ENCODE data around the gene PKDCC. TPM values are rescaled to one million over a fixed set of nuclear protein-coding genes. Genes with fewer than 3 reads are reported as not detected.
"Not testable (repeated sequence)": the region's sequence is repeated elsewhere in the genome, so short reads cannot be mapped to it uniquely, and the experiment has no call there.

The PKDCC gene
- total RNA-seq, 1 donor from 2014 or later: not detected

GRCh38 chr2:42013409-42013808, 34.4 kb upstream of the PKDCC start:
- DNase-seq (ENCODE audit: low spot score): no peak
- no peaks in the 10 kb centered on the region for H3K36me3 Mint-ChIP-seq (ENCODE audit: low read depth)
- peaks cover 5% of the 10 kb centered on the region for H3K27me3 Mint-ChIP-seq (ENCODE audit: insufficient read depth)
- intact Hi-C loops (cut with micrococcal nuclease): no loop called here
- H3K4me1 Mint-ChIP-seq (ENCODE audit: low read depth): peaks cover 6% of the 10 kb centered on the region
- no peak overlapping the region for H3K4me3 Mint-ChIP-seq
- H3K9me3 Mint-ChIP-seq: no peaks in the 10 kb centered on the region
- no peak overlapping the region for H3K27ac Mint-ChIP-seq

GRCh38 chr2:42021464-42021863, 26.4 kb upstream of the PKDCC start:
- no peaks in the 10 kb centered on the region for H3K36me3 Mint-ChIP-seq (ENCODE audit: low read depth)
- peaks cover 11% of the 10 kb centered on the region for H3K27me3 Mint-ChIP-seq (ENCODE audit: insufficient read depth)
- no peaks in the 10 kb centered on the region for H3K4me1 Mint-ChIP-seq (ENCODE audit: low read depth)
- no peaks in the 10 kb centered on the region for H3K9me3 Mint-ChIP-seq
- DNase-seq (ENCODE audit: low spot score): no peak
- no peak overlapping the region for H3K4me3 Mint-ChIP-seq
- H3K27ac Mint-ChIP-seq: no peak overlapping the region
- intact Hi-C loops (cut with micrococcal nuclease): no loop called here

GRCh38 chr2:42025151-42025582, 22.7 kb upstream of the PKDCC start:
- Mint-ChIP-seq H3K36me3 (ENCODE audit: low read depth) (no peaks in the 10 kb centered on the region), H3K9me3 (no peaks in the 10 kb centered on the region), H3K27ac (no peak overlapping the region), H3K4me1 (ENCODE audit: low read depth) (no peaks in the 10 kb centered on the region), H3K27me3 (ENCODE audit: insufficient read depth) (peaks cover 16% of the 10 kb centered on the region), H3K4me3 (no peak overlapping the region)
- DNase-seq (ENCODE audit: low spot score): no peak
- intact Hi-C loops (cut with micrococcal nuclease): no loop called here

- no peak overlapping the region for H3K27ac Mint-ChIP-seq
- no peak for DNase-seq (ENCODE audit: low spot score)
- peaks cover 16% of the 10 kb centered on the region for H3K27me3 Mint-ChIP-seq (ENCODE audit: insufficient read depth)
- H3K4me3 Mint-ChIP-seq: no peak overlapping the region
- no peaks in the 10 kb centered on the region for H3K9me3 Mint-ChIP-seq
- no peaks in the 10 kb centered on the region for H3K4me1 Mint-ChIP-seq (ENCODE audit: low read depth)
- no peaks in the 10 kb centered on the region for H3K36me3 Mint-ChIP-seq (ENCODE audit: low read depth)
- intact Hi-C loops (cut with micrococcal nuclease): no loop called here
Observed at GRCh38 chr2:42026272-42026671, 21.5 kb upstream of the PKDCC start.

GRCh38 chr2:42028571-42029148, 19.2 kb upstream of the PKDCC start:
- no peak overlapping the region for H3K27ac Mint-ChIP-seq
- H3K27me3 Mint-ChIP-seq (ENCODE audit: insufficient read depth): peaks cover 10% of the 10 kb centered on the region
- no peak for DNase-seq (ENCODE audit: low spot score)
- H3K36me3 Mint-ChIP-seq (ENCODE audit: low read depth): no peaks in the 10 kb centered on the region
- H3K4me1 Mint-ChIP-seq (ENCODE audit: low read depth): no peaks in the 10 kb centered on the region
- intact Hi-C loops (cut with micrococcal nuclease): no loop called here
- no peak overlapping the region for H3K4me3 Mint-ChIP-seq
- H3K9me3 Mint-ChIP-seq: no peaks in the 10 kb centered on the region

GRCh38 chr2:42029171-42029570, 18.6 kb upstream of the PKDCC start:
- no peak for DNase-seq (ENCODE audit: low spot score)
- Mint-ChIP-seq H3K36me3 (ENCODE audit: low read depth) (no peaks in the 10 kb centered on the region), H3K27me3 (ENCODE audit: insufficient read depth) (peaks cover 10% of the 10 kb centered on the region), H3K4me3 (no peak overlapping the region), H3K27ac (no peak overlapping the region), H3K4me1 (ENCODE audit: low read depth) (no peaks in the 10 kb centered on the region), H3K9me3 (no peaks in the 10 kb centered on the region)
- intact Hi-C loops (cut with micrococcal nuclease): no loop called here

- Mint-ChIP-seq H3K4me1 (ENCODE audit: low read depth) (no peaks in the 10 kb centered on the region), H3K9me3 (no peaks in the 10 kb centered on the region), H3K36me3 (ENCODE audit: low read depth) (no peaks in the 10 kb centered on the region), H3K27ac (no peak overlapping the region), H3K27me3 (ENCODE audit: insufficient read depth) (peaks cover 10% of the 10 kb centered on the region), H3K4me3 (no peak overlapping the region)
- DNase-seq (ENCODE audit: low spot score): no peak
- intact Hi-C loops (cut with micrococcal nuclease): no loop called here
Observed at GRCh38 chr2:42029639-42030199, 18.1 kb upstream of the PKDCC start.

- Mint-ChIP-seq H3K27ac (no peak overlapping the region), H3K27me3 (ENCODE audit: insufficient read depth) (peaks cover 5% of the 10 kb centered on the region), H3K36me3 (ENCODE audit: low read depth) (no peaks in the 10 kb centered on the region), H3K4me1 (ENCODE audit: low read depth) (no peaks in the 10 kb centered on the region), H3K9me3 (no peaks in the 10 kb centered on the region), H3K4me3 (no peak overlapping the region)
- no peak for DNase-seq (ENCODE audit: low spot score)
- intact Hi-C loops (cut with micrococcal nuclease): no loop called here
Observed at GRCh38 chr2:42030200-42030759, 17.5 kb upstream of the PKDCC start.

- DNase-seq (ENCODE audit: low spot score): no peak
- intact Hi-C loops (cut with micrococcal nuclease): no loop called here
- Mint-ChIP-seq H3K27ac (no peak overlapping the region), H3K4me1 (ENCODE audit: low read depth) (no peaks in the 10 kb centered on the region), H3K4me3 (no peak overlapping the region), H3K9me3 (no peaks in the 10 kb centered on the region), H3K36me3 (ENCODE audit: low read depth) (no peaks in the 10 kb centered on the region), H3K27me3 (ENCODE audit: insufficient read depth) (peaks cover 5% of the 10 kb centered on the region)
Observed at GRCh38 chr2:42030829-42031228, 17.0 kb upstream of the PKDCC start.

- Mint-ChIP-seq H3K27ac (no peak overlapping the region), H3K4me1 (ENCODE audit: low read depth) (no peaks in the 10 kb centered on the region), H3K4me3 (no peak overlapping the region), H3K27me3 (ENCODE audit: insufficient read depth) (peaks cover 5% of the 10 kb centered on the region), H3K36me3 (ENCODE audit: low read depth) (no peaks in the 10 kb centered on the region), H3K9me3 (no peaks in the 10 kb centered on the region)
- intact Hi-C loops (cut with micrococcal nuclease): no loop called here
- no peak for DNase-seq (ENCODE audit: low spot score)
Observed at GRCh38 chr2:42031281-42032223, 16.3 kb upstream of the PKDCC start.

GRCh38 chr2:42032224-42032620, 15.6 kb upstream of the PKDCC start:
- no peaks in the 10 kb centered on the region for H3K36me3 Mint-ChIP-seq (ENCODE audit: low read depth)
- H3K9me3 Mint-ChIP-seq: no peaks in the 10 kb centered on the region
- peaks cover 4% of the 10 kb centered on the region for H3K27me3 Mint-ChIP-seq (ENCODE audit: insufficient read depth)
- H3K27ac Mint-ChIP-seq: no peak overlapping the region
- no peaks in the 10 kb centered on the region for H3K4me1 Mint-ChIP-seq (ENCODE audit: low read depth)
- DNase-seq (ENCODE audit: low spot score): no peak
- H3K4me3 Mint-ChIP-seq: no peak overlapping the region
- intact Hi-C loops (cut with micrococcal nuclease): no loop called here

- no peak for DNase-seq (ENCODE audit: low spot score)
- H3K9me3 Mint-ChIP-seq: no peaks in the 10 kb centered on the region
- intact Hi-C loops (cut with micrococcal nuclease): no loop called here
- H3K36me3 Mint-ChIP-seq (ENCODE audit: low read depth): no peaks in the 10 kb centered on the region
- H3K4me1 Mint-ChIP-seq (ENCODE audit: low read depth): no peaks in the 10 kb centered on the region
- no peak overlapping the region for H3K27ac Mint-ChIP-seq
- peaks cover 6% of the 10 kb centered on the region for H3K27me3 Mint-ChIP-seq (ENCODE audit: insufficient read depth)
- H3K4me3 Mint-ChIP-seq: no peak overlapping the region
Observed at GRCh38 chr2:42032745-42033144, 15.1 kb upstream of the PKDCC start.

- H3K4me1 Mint-ChIP-seq (ENCODE audit: low read depth); H3K36me3 Mint-ChIP-seq (ENCODE audit: low read depth); H3K27me3 Mint-ChIP-seq (ENCODE audit: insufficient read depth); intact Hi-C loops (cut with micrococcal nuclease); H3K27ac Mint-ChIP-seq; H3K4me3 Mint-ChIP-seq; DNase-seq (ENCODE audit: low spot score); H3K9me3 Mint-ChIP-seq: not testable (repeated sequence)
Observed at GRCh38 chr2:42034096-42034495, 13.7 kb upstream of the PKDCC start.
